GM19193 (cell line): ENCODE measurements around the gene SLC25A51.

Experiments used
- POLR2A ChIP-seq: IDR thresholded peaks from 4 replicates; pipeline ENCODE4 v1.6.1; 2011; ENCODE audit not compliant: insufficient read depth, insufficient read length; ENCODE audit errors: extremely low read depth

Gene SLC25A51

DNA sequence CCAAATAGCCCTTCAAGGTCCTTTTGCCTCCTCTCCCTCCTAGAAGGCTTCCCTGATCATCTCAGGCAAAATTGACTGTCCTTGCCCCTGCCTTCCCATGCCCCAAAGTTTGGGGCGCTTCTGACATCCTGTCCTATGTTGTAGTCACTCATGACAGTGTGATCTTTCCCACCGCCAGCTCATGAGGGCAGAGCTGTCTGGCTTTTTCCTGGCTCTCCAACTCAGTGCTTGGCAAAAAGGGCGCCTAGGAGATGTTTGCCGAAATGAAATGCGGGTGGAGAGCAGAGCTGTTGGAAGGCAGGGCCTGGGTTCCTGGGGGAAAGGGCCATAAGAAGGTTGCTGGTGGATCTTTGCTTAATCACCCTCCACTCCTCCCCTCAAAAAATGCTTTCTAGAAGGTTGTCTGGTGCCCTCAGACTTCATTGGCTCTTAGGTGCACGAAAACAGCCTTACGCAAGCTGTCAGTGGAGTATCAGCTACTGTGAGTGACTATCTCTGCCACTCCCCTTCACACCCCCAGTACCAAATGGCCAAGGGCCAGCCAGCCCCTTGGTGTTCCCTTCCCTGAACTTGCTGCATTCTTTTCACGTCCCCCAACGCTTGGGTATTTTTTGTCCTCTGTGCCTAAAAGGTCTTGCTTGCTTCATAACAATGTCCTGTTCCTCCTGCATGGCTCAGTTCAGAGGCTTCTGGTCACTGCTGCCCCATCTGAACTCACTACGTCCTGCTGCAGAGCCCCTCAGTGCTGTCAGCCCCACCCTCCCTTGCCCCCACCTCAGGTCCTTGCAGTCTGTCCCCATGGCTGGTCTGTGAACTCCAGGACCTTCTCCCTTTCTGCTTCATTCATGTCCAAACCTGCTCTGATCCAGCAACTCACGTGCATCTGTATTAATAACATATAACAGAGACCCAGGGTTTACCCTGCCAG, 2.6 kb upstream of the SLC25A51 start:
- TF ChIP-seq POLR2A: no peak

DNA sequence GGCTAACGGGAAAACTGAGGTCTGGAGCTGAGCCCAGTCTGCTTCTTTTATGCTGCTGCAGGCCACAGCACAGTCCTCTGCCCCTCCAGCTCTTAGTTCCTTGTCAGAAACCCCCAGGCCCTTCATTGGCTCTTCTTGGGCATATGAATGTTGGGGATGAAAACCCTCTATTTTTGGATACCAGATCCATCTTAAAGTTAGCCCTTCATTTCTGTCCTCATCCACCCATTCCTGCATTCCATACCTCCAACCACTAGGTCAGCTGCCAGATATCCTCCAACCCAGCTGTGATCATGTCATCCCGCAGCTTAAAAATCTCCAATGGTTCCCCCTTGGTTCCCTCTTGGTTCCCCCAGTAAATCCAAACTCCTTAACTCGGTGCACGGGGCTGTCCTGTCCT, 1.8 kb upstream of the SLC25A51 start:
- TF ChIP-seq POLR2A: no peak

DNA sequence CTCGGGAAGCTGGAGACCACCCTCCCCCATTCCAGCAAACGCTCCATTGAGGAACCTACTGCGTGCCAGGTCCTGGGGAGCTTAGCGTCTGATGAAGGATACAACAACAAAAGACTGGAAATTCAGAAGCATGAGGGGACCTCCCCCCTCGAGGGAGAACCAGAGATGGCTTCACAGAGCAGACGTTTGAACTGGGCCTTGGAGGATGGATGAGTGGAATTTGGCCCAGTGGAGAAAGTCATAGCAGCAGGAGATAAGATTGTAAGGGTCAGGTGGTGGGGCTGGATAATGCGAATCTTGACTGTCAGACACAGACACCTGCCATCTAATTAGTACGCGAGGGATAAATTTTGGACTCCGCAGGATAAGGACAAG, 1.2 kb upstream of the SLC25A51 start:
- no peak for TF ChIP-seq POLR2A

DNA sequence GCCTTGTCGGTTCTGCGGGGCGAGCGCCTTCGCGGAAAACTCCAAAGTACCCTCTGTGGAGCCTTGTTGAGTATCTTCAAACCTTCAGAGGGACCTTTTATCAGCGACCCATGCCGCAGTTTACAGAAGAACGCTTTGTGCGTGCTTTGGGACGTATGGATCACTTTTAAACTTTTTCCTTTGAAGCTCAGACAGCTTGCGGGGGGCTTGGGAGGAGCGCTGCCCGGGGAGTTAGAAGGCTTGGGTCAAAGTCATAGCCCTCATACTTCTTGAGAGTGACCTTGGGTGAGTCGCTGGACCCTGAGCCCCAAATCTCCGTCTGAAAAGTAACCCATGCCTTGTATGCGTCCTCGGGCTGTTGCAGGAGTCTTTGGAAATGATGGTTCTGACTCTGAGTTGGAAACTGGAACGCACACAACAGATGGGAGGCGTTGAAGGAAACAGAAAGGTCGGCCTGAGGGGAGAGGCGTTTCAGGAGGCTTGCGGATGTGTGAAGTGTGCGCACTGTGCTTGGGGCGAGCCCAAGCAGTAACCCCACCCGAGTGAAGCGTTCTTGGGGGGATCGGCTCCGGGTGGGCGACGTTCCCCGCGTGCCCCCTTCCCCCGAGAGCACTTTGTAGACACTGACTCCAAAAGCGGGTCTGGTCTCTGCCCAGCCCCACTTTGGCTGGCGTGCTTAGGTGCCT, 661 bp upstream of the SLC25A51 start:
- TF ChIP-seq POLR2A: no peak

DNA sequence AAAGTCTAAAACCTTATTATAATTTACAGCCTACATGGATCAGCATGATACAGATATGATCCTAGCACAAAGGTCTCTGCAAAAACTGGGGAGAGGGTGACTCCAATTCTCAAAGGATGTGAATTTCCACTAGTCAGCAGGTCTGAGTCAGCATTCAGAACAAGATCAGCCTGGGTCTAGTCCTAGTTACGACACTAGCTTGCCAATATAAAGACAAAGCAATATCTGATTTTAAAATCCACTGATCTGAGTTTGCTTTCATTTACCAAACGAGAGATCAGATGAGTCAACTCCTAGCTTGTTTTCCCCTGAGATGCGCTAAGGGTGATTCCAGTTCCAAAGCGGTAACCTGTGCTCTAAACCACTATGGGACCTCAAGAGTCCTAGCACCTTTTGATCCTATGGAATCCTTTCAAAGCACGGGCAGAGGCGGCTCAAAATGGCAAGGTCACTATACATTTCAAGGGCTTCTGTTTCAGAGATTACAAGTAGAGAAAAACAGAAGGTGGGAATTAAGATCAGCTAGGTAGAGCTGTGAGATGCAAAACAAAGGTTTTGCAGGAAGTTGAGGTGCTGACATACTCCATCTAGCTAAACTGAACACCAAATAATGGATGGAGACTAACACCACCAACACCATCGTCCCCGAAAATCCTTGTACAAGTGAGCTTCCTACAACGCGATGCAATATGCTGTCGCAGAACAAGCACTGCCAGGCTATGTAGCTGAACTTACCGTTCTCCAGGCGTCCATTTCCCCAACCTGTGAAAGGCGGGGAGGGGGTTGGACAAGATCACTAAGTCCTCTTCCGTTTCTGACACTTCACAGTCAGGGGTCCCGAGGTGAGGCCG, 906 bp downstream of the SLC25A51 start:
- TF ChIP-seq POLR2A: no peak

DNA sequence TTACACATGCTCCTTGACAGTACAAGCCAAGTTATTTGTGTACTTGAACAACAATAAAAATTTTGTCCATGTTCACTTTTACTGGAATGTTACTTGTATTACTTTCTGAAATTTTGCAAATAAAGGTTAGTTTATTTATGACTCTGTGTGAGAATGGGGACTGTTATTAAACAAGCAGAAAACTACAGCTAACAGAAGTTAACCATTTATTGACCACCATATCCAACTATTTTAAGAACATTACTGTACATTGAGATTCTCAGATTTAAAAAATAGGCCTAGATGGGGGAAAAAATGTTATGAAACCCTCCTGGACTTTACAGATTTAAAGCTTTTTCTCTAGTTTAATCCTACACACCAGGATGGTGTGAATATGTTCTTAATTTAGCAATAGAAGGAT, 1.8 kb downstream of the SLC25A51 start:
- no peak for TF ChIP-seq POLR2A

DNA sequence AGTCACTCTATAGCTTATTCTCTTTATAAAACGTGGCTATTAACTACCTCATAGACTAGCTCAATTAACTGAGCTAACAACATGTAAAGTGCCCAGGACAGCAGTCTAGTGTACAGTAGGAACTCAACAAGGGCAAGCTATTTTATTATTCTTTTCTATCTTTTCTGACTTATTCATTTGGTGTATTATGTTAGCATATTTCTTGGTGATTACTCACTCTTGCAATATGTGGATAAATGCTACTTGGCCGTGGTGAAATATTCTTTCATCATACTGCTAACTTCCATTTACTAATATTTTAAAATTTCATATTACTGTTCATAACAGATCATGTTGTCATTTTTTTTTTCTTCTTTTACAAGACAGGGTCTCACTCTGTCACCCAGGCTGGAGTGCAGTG, 4.9 kb downstream of the SLC25A51 start:
- TF ChIP-seq POLR2A: no peak

DNA sequence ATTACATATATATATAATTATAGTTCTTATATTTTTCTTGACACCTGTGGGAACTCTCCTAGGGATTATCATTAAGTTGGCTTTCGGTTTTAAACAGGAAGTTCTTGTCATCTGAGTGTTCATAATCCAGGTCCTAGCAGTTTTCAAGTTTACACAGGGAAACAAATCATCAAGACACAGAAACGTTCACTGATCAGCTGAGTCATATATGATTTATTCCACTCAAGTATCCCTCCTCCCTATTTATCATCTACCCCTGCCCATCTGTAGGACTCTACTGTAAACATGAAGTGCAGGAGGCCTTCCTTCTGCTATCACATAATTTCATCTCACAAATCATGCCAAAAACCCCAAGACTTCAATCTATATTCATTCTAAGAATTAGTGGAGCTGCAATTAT, 6.3 kb downstream of the SLC25A51 start:
- no peak for TF ChIP-seq POLR2A

DNA sequence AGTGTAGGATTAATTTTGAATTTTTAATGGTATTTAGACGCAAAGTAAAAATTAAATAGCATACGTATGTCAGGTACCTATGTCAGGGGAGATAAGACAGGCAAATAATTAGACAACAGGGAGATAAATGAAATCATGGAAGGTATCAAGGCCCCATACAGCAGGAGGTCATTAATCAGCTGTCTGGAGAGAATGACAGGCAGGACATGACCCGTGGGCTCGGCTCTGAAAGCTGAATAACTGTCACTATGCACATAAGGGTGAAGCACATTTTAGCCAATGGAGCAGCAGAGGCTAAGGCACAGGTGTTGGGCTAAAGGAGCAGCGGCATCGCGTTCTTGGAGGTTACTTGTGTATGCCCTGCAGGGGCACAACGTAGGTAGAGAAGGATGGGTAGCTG, 11.9 kb downstream of the SLC25A51 start:
- TF ChIP-seq POLR2A: no peak

DNA sequence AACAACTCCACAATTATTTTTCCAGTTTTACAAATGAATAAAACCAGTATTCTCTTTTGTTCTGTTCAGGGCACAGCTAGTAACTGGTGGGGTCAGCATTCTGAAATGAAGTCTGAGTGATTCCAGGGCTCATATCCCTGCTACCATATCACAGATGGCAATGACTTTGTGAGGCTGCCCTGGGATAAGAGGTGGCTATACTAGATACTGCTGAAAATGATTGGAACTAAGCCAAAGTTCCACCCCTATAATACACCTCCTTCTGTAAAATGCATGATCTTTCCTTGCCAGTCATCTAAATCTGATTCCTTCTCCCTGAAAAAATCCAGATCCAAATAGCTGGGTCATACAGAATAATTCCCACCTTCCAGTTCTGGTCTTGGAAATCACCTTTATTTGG, 14.4 kb downstream of the SLC25A51 start:
- TF ChIP-seq POLR2A: no peak

DNA sequence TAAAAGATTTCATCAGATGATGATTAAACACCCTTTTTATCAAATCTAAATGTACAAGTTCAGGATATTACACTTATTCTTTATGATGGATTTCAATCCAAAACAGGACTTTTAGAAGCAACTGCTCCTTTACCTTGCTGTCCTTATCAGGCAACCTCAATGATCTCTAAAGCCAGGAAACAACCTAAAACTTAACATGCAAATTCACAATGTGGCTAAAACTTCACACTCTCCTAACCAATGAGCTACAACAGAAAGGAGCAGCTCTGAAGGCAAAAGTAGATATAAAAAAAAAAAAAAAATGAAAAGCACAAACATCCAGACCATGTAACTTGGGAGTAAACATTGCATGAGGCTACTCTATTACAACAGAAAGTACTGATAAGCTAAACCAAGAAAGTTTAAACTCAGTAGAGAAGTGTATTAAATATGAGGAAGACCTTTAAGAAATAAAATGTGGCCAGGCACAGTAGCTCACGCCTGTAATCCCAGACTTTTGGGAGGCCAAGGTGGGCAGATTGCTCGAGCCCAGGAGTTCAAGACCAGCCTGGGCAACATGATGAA, 22.9 kb downstream of the SLC25A51 start:
- no peak for TF ChIP-seq POLR2A

DNA sequence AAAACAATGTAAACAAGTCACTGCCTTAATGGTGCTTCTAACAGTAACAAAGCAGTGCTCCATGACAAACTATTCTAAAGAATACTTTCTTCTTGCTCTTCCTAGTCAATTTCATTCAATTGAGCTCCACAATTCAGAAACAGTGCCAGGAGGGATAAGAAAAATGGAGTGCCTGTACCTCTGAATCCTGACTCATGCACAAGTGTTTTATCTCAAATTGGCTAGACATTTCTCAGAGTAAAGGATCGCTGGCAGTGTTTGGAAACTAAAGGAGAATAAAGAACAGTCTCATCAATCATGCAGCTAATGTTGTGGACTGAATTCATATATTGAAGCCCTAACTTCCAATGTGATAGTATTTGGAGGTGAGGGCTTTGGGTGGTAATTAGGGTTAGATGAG, 27.6 kb downstream of the SLC25A51 start:
- TF ChIP-seq POLR2A: no peak

DNA sequence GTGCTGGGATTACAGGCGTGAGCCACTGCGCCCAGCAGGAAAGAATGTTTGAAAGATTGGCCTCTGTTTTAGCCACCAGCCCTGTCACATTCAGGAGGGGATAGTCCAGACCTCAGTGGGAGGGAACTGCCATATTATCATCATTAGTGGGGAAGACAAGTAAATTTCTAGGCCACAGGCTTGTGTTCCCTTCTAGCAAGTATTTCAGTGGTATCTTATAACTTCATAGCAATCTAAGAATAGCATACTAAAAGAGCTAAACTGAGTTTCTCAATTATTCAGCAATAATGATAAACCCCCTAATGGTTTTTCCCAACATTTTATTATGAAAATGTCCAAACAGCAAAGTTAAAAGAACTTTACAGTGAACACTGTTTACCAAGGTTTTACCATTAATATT, 30.0 kb downstream of the SLC25A51 start:
- no peak for TF ChIP-seq POLR2A

DNA sequence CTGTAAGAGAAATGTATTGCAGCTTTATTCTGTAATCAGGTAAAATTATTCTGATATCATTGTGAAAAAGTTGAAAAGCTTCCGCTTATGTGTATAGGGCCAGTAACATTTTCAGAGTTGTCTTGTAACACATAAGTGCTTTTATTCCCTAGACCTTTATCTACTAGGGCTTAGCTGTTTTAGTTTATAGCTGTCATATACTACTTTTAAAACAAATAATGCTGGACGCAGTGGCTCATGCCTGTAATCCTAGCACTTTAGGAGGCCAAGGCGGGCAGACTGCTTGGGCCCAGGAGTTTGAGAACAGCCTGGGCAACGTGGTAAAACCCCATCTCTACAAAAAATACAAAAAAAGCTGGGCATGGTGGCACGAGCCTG, 33.1 kb downstream of the SLC25A51 start:
- TF ChIP-seq POLR2A: no peak
